Measurements from ENCODE around the gene LRRC17. TPM values are rescaled to one million over a fixed set of nuclear protein-coding genes. Genes with fewer than 3 reads are reported as not detected.
"Not testable (repeated sequence)": the region's sequence is repeated elsewhere in the genome, so short reads cannot be mapped to it uniquely, and the experiment has no call there.

Gene LRRC17
- total RNA-seq, 2 donors from 2014 or later: 1.8 to 9.9 TPM

GRCh38 chr7:102967798-102968197, 55.0 kb downstream of the LRRC17 start:
- no peaks in the 10 kb centered on the region for H3K4me1 ChIP-seq
- no peaks in the 10 kb centered on the region for H3K9me3 ChIP-seq
- no peak overlapping the region for H3K4me3 ChIP-seq
- TF ChIP-seq CTCF (IDR thresholded peaks at IDR 0.05): no peak
- H3K36me3 ChIP-seq: no peaks in the 10 kb centered on the region
- H3K27ac ChIP-seq: no peak overlapping the region
- no peaks in the 10 kb centered on the region for H3K27me3 ChIP-seq
- DNase-seq (ENCODE audit: low spot score): no peak

GRCh38 chr7:102973096-102973802, 60.4 kb downstream of the LRRC17 start:
- H3K4me1 ChIP-seq: no peaks in the 10 kb centered on the region
- no peak overlapping the region for H3K27ac ChIP-seq
- H3K4me3 ChIP-seq: no peak overlapping the region
- no peaks in the 10 kb centered on the region for H3K36me3 ChIP-seq
- no peaks in the 10 kb centered on the region for H3K27me3 ChIP-seq
- H3K9me3 ChIP-seq: no peaks in the 10 kb centered on the region
- no peak for TF ChIP-seq CTCF (IDR thresholded peaks at IDR 0.05)
- DNase-seq (ENCODE audit: low spot score): no peak

- Histone ChIP-seq H3K4me1 (no peaks in the 10 kb centered on the region), H3K4me3 (no peak overlapping the region), H3K9me3 (peaks cover 0 to 6% of the 10 kb centered on the region in 2 donors), H3K36me3 (no peaks in the 10 kb centered on the region), H3K27me3 (no peaks in the 10 kb centered on the region), H3K27ac (no peak overlapping the region)
- no peak for DNase-seq (ENCODE audit: low spot score)
- peak in 1 of 2 donors; percentile 20 for TF ChIP-seq CTCF (IDR thresholded peaks at IDR 0.05)
These were observed 61.8 kb downstream of the LRRC17 start for GRCh38 chr7:102974366-102975236.

GRCh38 chr7:102975854-102976253, 63.1 kb downstream of the LRRC17 start:
- TF ChIP-seq CTCF (IDR thresholded peaks at IDR 0.05): no peak
- H3K9me3 ChIP-seq: peaks cover 0 to 14% of the 10 kb centered on the region in 2 donors
- no peaks in the 10 kb centered on the region for H3K36me3 ChIP-seq
- DNase-seq (ENCODE audit: low spot score): no peak
- no peak overlapping the region for H3K27ac ChIP-seq
- no peaks in the 10 kb centered on the region for H3K4me1 ChIP-seq
- no peaks in the 10 kb centered on the region for H3K27me3 ChIP-seq
- no peak overlapping the region for H3K4me3 ChIP-seq

- Histone ChIP-seq H3K4me3 (no peak overlapping the region), H3K36me3 (no peaks in the 10 kb centered on the region)
These were observed 63.7 kb downstream of the LRRC17 start for GRCh38 chr7:102976493-102976892.

GRCh38 chr7:102977586-102977985, 64.8 kb downstream of the LRRC17 start:
- H3K27ac ChIP-seq, H3K4me1 ChIP-seq, H3K4me3 ChIP-seq: not testable (repeated sequence)

More at GRCh38 chr7:102976493-102976892, 63.7 kb downstream of the LRRC17 start:
- no peaks in the 10 kb centered on the region for H3K27me3 ChIP-seq
- no peak for TF ChIP-seq CTCF (IDR thresholded peaks at IDR 0.05)
- H3K9me3 ChIP-seq: peaks cover 0 to 14% of the 10 kb centered on the region in 2 donors
- H3K27ac ChIP-seq: no peak overlapping the region
- DNase-seq (ENCODE audit: low spot score): no peak
- H3K4me1 ChIP-seq: no peaks in the 10 kb centered on the region

More at GRCh38 chr7:102977586-102977985, 64.8 kb downstream of the LRRC17 start:
- not testable (repeated sequence) for H3K27me3 ChIP-seq; H3K36me3 ChIP-seq; DNase-seq (ENCODE audit: low spot score)
- peaks cover 0 to 14% of the 10 kb centered on the region in 2 donors for H3K9me3 ChIP-seq
